ENCODE measurements around the gene LPIN2. TPM values are rescaled to one million over a fixed set of nuclear protein-coding genes. Genes with fewer than 3 reads are reported as not detected.
A peak's percentile ranks its signal among the peaks of the same experiment; 100 is the strongest.

The LPIN2 gene
- total and polyA plus RNA-seq, 2 experiments from 2014 or later, result 9.0 to 10.8 TPM

GRCh38 chr18:2969695-2970094 lies 43.2 kb downstream of the LPIN2 start:
- Histone ChIP-seq H3K27me3 (ENCODE audit: insufficient read depth) (no peaks in the 10 kb centered on the region), H3K36me3 (ENCODE audit: insufficient read depth) (no peaks in the 10 kb centered on the region), H3K27ac (ENCODE audit: low read depth) (no peak overlapping the region), H3K9me2 (ENCODE audit: insufficient read depth) (no peaks in the 10 kb centered on the region), H3F3A (replicated peaks; ENCODE audit: low read depth) (no peaks in the 10 kb centered on the region), H4K20me1 (replicated peaks; ENCODE audit: insufficient read depth) (no peaks in the 10 kb centered on the region), H3K4me1 (ENCODE audit: insufficient read depth) (peaks cover 19% of the 10 kb centered on the region), H3K79me2 (replicated peaks; ENCODE audit: insufficient read depth) (peaks cover 23% of the 10 kb centered on the region), H3K4me3 (no peak overlapping the region), H2AFZ (no peak overlapping the region), H3K4me2 (no peak overlapping the region)
- no peaks in the 10 kb centered on the region for H3K27me3 Mint-ChIP-seq (ENCODE audit: insufficient read depth, low read depth, poor library complexity)
- H3K27ac Mint-ChIP-seq, result no peak overlapping the region
- peaks cover 26% of the 10 kb centered on the region for H3K4me1 Mint-ChIP-seq
- no peak for TF ChIP-seq EZH2 (IDR thresholded peaks at IDR 0.05; ENCODE audit: low read depth, unreplicated experiment)
- TF ChIP-seq STAT1 (IDR thresholded peaks at IDR 0.05; ENCODE audit: unreplicated experiment), result no peak
- TF ChIP-seq JUNB (IDR thresholded peaks at IDR 0.05; ENCODE audit: unreplicated experiment), result no peak
- TF ChIP-seq ZNF331 (CRISPR knock-in tag; IDR thresholded peaks at IDR 0.05; ENCODE audit: low read depth), result no peak
- TF ChIP-seq ETS1 (IDR thresholded peaks at IDR 0.05), result no peak
- no peak for TF ChIP-seq NANOG (IDR thresholded peaks at IDR 0.05; ENCODE audit: borderline replicate concordance)
- TF ChIP-seq CREB1 (CRISPR knock-in tag; IDR thresholded peaks at IDR 0.05; ENCODE audit: low read depth), result no peak
- TF ChIP-seq, protein P1, sequence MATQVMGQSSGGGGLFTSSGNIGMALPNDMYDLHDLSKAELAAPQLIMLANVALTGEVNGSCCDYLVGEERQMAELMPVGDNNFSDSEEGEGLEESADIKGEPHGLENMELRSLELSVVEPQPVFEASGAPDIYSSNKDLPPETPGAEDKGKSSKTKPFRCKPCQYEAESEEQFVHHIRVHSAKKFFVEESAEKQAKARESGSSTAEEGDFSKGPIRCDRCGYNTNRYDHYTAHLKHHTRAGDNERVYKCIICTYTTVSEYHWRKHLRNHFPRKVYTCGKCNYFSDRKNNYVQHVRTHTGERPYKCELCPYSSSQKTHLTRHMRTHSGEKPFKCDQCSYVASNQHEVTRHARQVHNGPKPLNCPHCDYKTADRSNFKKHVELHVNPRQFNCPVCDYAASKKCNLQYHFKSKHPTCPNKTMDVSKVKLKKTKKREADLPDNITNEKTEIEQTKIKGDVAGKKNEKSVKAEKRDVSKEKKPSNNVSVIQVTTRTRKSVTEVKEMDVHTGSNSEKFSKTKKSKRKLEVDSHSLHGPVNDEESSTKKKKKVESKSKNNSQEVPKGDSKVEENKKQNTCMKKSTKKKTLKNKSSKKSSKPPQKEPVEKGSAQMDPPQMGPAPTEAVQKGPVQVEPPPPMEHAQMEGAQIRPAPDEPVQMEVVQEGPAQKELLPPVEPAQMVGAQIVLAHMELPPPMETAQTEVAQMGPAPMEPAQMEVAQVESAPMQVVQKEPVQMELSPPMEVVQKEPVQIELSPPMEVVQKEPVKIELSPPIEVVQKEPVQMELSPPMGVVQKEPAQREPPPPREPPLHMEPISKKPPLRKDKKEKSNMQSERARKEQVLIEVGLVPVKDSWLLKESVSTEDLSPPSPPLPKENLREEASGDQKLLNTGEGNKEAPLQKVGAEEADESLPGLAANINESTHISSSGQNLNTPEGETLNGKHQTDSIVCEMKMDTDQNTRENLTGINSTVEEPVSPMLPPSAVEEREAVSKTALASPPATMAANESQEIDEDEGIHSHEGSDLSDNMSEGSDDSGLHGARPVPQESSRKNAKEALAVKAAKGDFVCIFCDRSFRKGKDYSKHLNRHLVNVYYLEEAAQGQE (IDR thresholded peaks at IDR 0.05; ENCODE audit: unreplicated experiment), result no peak
- TF ChIP-seq POLR2AphosphoS5 (IDR thresholded peaks at IDR 0.05; ENCODE audit: low read depth), result no peak
- TF ChIP-seq ZNF114 (CRISPR knock-in tag; IDR thresholded peaks at IDR 0.05), result no peak
- no peaks in the 10 kb centered on the region for H3K9me3 Mint-ChIP-seq
- ATAC-seq, result no peak
- DNase-seq (ENCODE audit: low spot score), result no peak
- no peak overlapping the region for H3K4me3 Mint-ChIP-seq
- H3K36me3 Mint-ChIP-seq (ENCODE audit: low read depth), result no peaks in the 10 kb centered on the region

GRCh38 chr18:2968606-2969005 lies 44.3 kb downstream of the LPIN2 start:
- Histone ChIP-seq H3K4me2 (0 out of 2 replicates have a peak overlapping the region, but pooled peaks have one; percentile 40), H3K9me2 (ENCODE audit: insufficient read depth) (no peaks in the 10 kb centered on the region), H3K27ac (ENCODE audit: low read depth) (no peak overlapping the region), H3K36me3 (ENCODE audit: insufficient read depth) (no peaks in the 10 kb centered on the region), H3K4me1 (ENCODE audit: insufficient read depth) (peaks cover 19% of the 10 kb centered on the region), H2AFZ (no peak overlapping the region), H3K27me3 (ENCODE audit: insufficient read depth) (no peaks in the 10 kb centered on the region), H3K4me3 (no peak overlapping the region), H3F3A (replicated peaks; ENCODE audit: low read depth) (no peaks in the 10 kb centered on the region), H3K79me2 (replicated peaks; ENCODE audit: insufficient read depth) (peaks cover 21% of the 10 kb centered on the region), H4K20me1 (replicated peaks; ENCODE audit: insufficient read depth) (no peaks in the 10 kb centered on the region)
- no peak for DNase-seq (ENCODE audit: low spot score)
- H3K27me3 Mint-ChIP-seq (ENCODE audit: insufficient read depth, low read depth, poor library complexity), result no peaks in the 10 kb centered on the region
- no peak for ATAC-seq
- peaks cover 26% of the 10 kb centered on the region for H3K4me1 Mint-ChIP-seq
- no peaks in the 10 kb centered on the region for H3K9me3 Mint-ChIP-seq
- H3K36me3 Mint-ChIP-seq (ENCODE audit: low read depth), result no peaks in the 10 kb centered on the region
- no peak overlapping the region for H3K4me3 Mint-ChIP-seq
- H3K27ac Mint-ChIP-seq, result peak overlapping the region; percentile 14; the same call in 1 of the 2 replicates
- TF ChIP-seq ZNF462 (CRISPR knock-in tag; IDR thresholded peaks at IDR 0.05), result no peak
